Endothelial cell of umbilical vein (primary cell): ENCODE measurements around the gene NXPH4. TPM values are rescaled to one million over a fixed set of nuclear protein-coding genes. Genes with fewer than 3 reads are reported as not detected.

ENCODE experiments used
- BruUV-seq: library from RNA; stranded (reverse); fragments of 400-500 nt; replicated peaks from 2 replicates; lab custom pipeline; 2021; lab: Mats Ljungman, UMichigan
- CTCF ChIA-PET: fragments of 300-600, 350-600 bp; sonication (Branson Sonifier 250); formaldehyde crosslinking; loops from one replicate; lab custom pipeline; 2021; ENCODE audit warnings: antibody characterized with exemption, inconsistent platforms; lab: Charles Lee
- POLR2A ChIA-PET: fragments of 300-600, 350-600 bp; sonication (Branson Sonifier 250); formaldehyde crosslinking; loops from one replicate; lab custom pipeline; 2021; ENCODE audit warnings: antibody characterized with exemption, inconsistent platforms; lab: Charles Lee
- DNase-seq: peaks from one replicate; pipeline ENCODE4 v3.0.0-alpha.2; 2011; ENCODE audit warnings: low read depth, low spot score
- FAIRE-seq: peaks from 2 replicates; lab custom pipeline; 2011; peaks lifted over from hg19 to GRCh38; lab: Jason Lieb, UNC
- H2AFZ ChIP-seq: 2 replicates; pipeline ENCODE4 v1.6.0; 2012; ENCODE audit warnings: low read depth, low read length, control low read depth, inconsistent platforms
- H3K27ac ChIP-seq: 2 replicates; pipeline ENCODE4 v1.5.1; 2011; ENCODE audit warnings: low read depth, mild to moderate bottlenecking, control low read depth, low read length, moderate library complexity; ENCODE audit not compliant: insufficient read depth
- H3K27me3 ChIP-seq, 2 experiments: 2 replicates each; pipeline versions ENCODE4 v1.6.0 to v1.6.1; 2011; ENCODE audit warnings: low read length in 2 of 2, mixed read lengths in 1 of 2; ENCODE audit not compliant: control insufficient read depth in 2 of 2, insufficient read depth in 2 of 2
- H3K36me3 ChIP-seq, 2 experiments: 2 replicates in 1 of 2; 3 replicates in 1 of 2; pipeline ENCODE4 v1.5.1; 2011; ENCODE audit warnings: low read length in 2 of 2, mild to moderate bottlenecking in 1 of 2, moderate library complexity in 1 of 2; ENCODE audit not compliant: control insufficient read depth in 2 of 2, insufficient read depth in 2 of 2; ENCODE audit errors: extremely low read depth in 1 of 2
- H3K4me1 ChIP-seq: 3 replicates; pipeline ENCODE4 v1.5.1; 2011; ENCODE audit warnings: mild to moderate bottlenecking, low read length; ENCODE audit not compliant: control insufficient read depth, insufficient read depth; ENCODE audit errors: extremely low read depth
- H3K4me2 ChIP-seq: 2 replicates; pipeline ENCODE4 v1.6.1; 2011; ENCODE audit warnings: low read length, control low read depth, mixed read lengths; ENCODE audit not compliant: insufficient read depth
- H3K4me3 ChIP-seq, 3 experiments: fragments of 200-600 bp in 1 of 3; sonication (generic), shearing (Covaris generic) in 1 of 3; replicated peaks in 1 of 3; 2 replicates each; pipeline ENCODE4 v1.5.1; 2011 to 2016; ENCODE audit warnings: control low read depth in 3 of 3, low read length in 3 of 3, mild to moderate bottlenecking in 2 of 3, inconsistent platforms in 1 of 3, low read depth in 1 of 3, moderate library complexity in 1 of 3; ENCODE audit not compliant: insufficient read depth in 1 of 3
- H3K79me2 ChIP-seq: 2 replicates; pipeline ENCODE4 v1.6.0; 2012; ENCODE audit warnings: low read length, inconsistent platforms; ENCODE audit not compliant: control insufficient read depth, insufficient read depth
- H3K9ac ChIP-seq: replicated peaks from 2 replicates; pipeline ENCODE3; 2011; ENCODE audit warnings: low read length, control low read depth; ENCODE audit not compliant: insufficient read depth; ENCODE audit errors: extremely low read depth
- H3K9me1 ChIP-seq: replicated peaks from 3 replicates; pipeline ENCODE4 v1.6.0; 2011; ENCODE audit warnings: mild to moderate bottlenecking, low read length; ENCODE audit not compliant: control insufficient read depth, insufficient read depth; ENCODE audit errors: extremely low read depth
- H3K9me3 ChIP-seq: replicated peaks from 2 replicates; pipeline ENCODE4 v1.5.1; 2012; ENCODE audit warnings: low read length, inconsistent platforms; ENCODE audit not compliant: control insufficient read depth, insufficient read depth
- H4K20me1 ChIP-seq: replicated peaks from 2 replicates; pipeline ENCODE3; 2011; ENCODE audit warnings: mild to moderate bottlenecking, low read length; ENCODE audit not compliant: control insufficient read depth, insufficient read depth; ENCODE audit errors: extremely low read depth
- EZH2 ChIP-seq: IDR thresholded peaks from 2 replicates; pipeline ENCODE4 v1.6.1; 2012; ENCODE audit warnings: borderline replicate concordance, low read depth, mild to moderate bottlenecking, moderate library complexity, low read length, inconsistent platforms; ENCODE audit not compliant: severe bottlenecking
- FOS ChIP-seq: IDR thresholded peaks from 2 replicates; pipeline ENCODE4 v1.6.1; 2011; ENCODE audit warnings: mild to moderate bottlenecking, low read length, moderate library complexity, borderline replicate concordance; ENCODE audit not compliant: insufficient read depth
- GATA2 ChIP-seq: IDR thresholded peaks from 2 replicates; pipeline ENCODE4 v1.7.0; 2011; ENCODE audit warnings: low read depth, mild to moderate bottlenecking, moderate library complexity, mixed read lengths, low read length; ENCODE audit not compliant: insufficient read length, insufficient read depth
- JUN ChIP-seq: IDR thresholded peaks from 2 replicates; pipeline ENCODE4 v1.6.1; 2011; ENCODE audit warnings: borderline replicate concordance, low read depth; ENCODE audit not compliant: insufficient read length, insufficient read depth
- MYC ChIP-seq: IDR thresholded peaks from one replicate; pipeline ENCODE4 v1.6.1; 2011; ENCODE audit warnings: mild to moderate bottlenecking, low read depth, low read length
- POLR2A ChIP-seq: IDR thresholded peaks from 2 replicates; pipeline ENCODE4 v1.6.1; 2012; ENCODE audit warnings: low read depth, mild to moderate bottlenecking, control low read depth, low read length
- POLR2AphosphoS5 ChIP-seq: IDR thresholded peaks from 2 replicates; pipeline ENCODE4 v1.6.1; 2012; ENCODE audit warnings: low read depth, mild to moderate bottlenecking, control low read depth, low read length, moderate library complexity; ENCODE audit not compliant: insufficient read depth
- dilution Hi-C: fragments of 300-500 bp; cut with MboI; formaldehyde crosslinking; loops from one replicate; pipeline ENCODE4 v1.15.0; 2019; ENCODE audit warnings: low sequenced_read_pairs; ENCODE audit not compliant: extremely low pct_ligation_motif_present
- intact Hi-C: fragments of 100-400 bp; cut with micrococcal nuclease; formaldehyde crosslinking; loops from one replicate; pipeline ENCODE4 v1.10.0; 2022
- polyA plus RNA-seq, 4 experiments: library from polyadenylated mRNA; depleted of rRNA in 3 of 4; stranded (reverse) in 3 of 4; unstranded in 1 of 4; fragments of >200 nt; gene quantifications; 2 replicates each; pipeline versions ENCODE4 v1.2.1 to v1.2.3, GENCODE V29; 2011 to 2012; ENCODE audit warnings: missing spikeins in 1 of 4
- total RNA-seq: library from RNA; stranded (reverse); gene quantifications from 2 replicates; pipeline ENCODE4 v1.2.3, GENCODE V29; 2021
- TF ChIP-seq, protein P1 (sequence below): IDR thresholded peaks from 2 replicates; pipeline ENCODE4 v1.6.1; 2011; ENCODE audit not compliant: insufficient read depth, insufficient read length
- TF ChIP-seq, protein P2 (sequence below), 2 donors: IDR thresholded peaks; 1 replicate in 1 of 2; 2 replicates in 1 of 2; pipeline ENCODE4 v1.5.1; 2011; ENCODE audit warnings: low read length in 2 of 2, mild to moderate bottlenecking in 2 of 2, moderate library complexity in 2 of 2, control low read depth in 1 of 2, inconsistent platforms in 1 of 2, low read depth in 1 of 2; ENCODE audit not compliant: insufficient read depth in 1 of 2; ENCODE audit errors: extremely low read depth in 1 of 2

Gene NXPH4
- total and polyA plus RNA-seq, 2 donors (not counting 3 experiments of a cell fraction or from before 2014, with no cell fraction given), result 0.07 TPM; not detected in 1

DNA sequence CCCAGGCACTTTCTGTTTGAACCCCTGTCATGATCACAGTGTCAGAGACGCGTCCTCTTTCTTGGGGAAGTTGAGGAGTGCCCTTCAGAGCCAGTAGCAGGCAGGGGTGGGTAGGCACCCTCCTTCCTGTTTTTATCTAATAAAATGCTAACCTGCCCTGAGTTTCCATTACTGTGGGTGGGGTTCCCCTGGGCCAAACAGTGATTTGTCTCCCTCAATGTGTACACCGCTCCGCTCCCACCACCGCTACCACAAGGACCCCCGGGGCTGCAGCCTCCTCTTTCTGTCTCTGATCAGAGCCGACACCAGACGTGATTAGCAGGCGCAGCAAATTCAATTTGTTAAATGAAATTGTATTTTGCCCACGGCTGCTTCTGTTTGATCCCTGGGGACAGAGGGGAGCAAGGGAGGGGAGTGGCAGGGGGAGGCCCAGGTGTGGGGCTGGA, 18.0 kb downstream of the NXPH4 start:
- dilution Hi-C loops (no loop called here), intact Hi-C loops (no loop called here)
- BruUV-seq, result no TSS peak
- ChIA-PET POLR2A (no interaction called here), CTCF (interaction anchor here (1.9 kb wide), 1 partner anchor 21 kb away, joined by 7 read pairs; no protein-coding TSS in a partner anchor)
- no peak for FAIRE-seq
- Histone ChIP-seq H3K9ac (no peak overlapping the region), H3K4me1 (peaks cover 25% of the 10 kb centered on the region), H3K27me3 (peaks cover 26 to 27% of the 10 kb centered on the region in 2 experiments), H4K20me1 (no peaks in the 10 kb centered on the region), H3K36me3 (peaks cover 3 to 27% of the 10 kb centered on the region in 2 experiments), H2AFZ (no peak overlapping the region), H3K27ac (no peak overlapping the region), H3K9me3 (no peaks in the 10 kb centered on the region), H3K4me2 (no peak overlapping the region), H3K4me3 (no peak overlapping the region), H3K79me2 (peaks cover 23% of the 10 kb centered on the region), H3K9me1 (no peaks in the 10 kb centered on the region)
- TF ChIP-seq MYC (no peak), POLR2AphosphoS5 (no peak), POLR2A (no peak), EZH2 (no peak), JUN (no peak), FOS (no peak), GATA2 (no peak)
- TF ChIP-seq, protein P1, sequence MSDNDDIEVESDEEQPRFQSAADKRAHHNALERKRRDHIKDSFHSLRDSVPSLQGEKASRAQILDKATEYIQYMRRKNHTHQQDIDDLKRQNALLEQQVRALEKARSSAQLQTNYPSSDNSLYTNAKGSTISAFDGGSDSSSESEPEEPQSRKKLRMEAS, result no peak
- TF ChIP-seq, protein P2, sequence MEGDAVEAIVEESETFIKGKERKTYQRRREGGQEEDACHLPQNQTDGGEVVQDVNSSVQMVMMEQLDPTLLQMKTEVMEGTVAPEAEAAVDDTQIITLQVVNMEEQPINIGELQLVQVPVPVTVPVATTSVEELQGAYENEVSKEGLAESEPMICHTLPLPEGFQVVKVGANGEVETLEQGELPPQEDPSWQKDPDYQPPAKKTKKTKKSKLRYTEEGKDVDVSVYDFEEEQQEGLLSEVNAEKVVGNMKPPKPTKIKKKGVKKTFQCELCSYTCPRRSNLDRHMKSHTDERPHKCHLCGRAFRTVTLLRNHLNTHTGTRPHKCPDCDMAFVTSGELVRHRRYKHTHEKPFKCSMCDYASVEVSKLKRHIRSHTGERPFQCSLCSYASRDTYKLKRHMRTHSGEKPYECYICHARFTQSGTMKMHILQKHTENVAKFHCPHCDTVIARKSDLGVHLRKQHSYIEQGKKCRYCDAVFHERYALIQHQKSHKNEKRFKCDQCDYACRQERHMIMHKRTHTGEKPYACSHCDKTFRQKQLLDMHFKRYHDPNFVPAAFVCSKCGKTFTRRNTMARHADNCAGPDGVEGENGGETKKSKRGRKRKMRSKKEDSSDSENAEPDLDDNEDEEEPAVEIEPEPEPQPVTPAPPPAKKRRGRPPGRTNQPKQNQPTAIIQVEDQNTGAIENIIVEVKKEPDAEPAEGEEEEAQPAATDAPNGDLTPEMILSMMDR (IDR thresholded peaks at IDR 0.05; ENCODE audit: extremely low read depth in 1 of 2, insufficient read depth in 1 of 2, low read depth in 1 of 2, low read length in 2 of 2), result no peak
- DNase-seq, result no peak
